ENCODE data around the gene MEI1. TPM values are rescaled to one million over a fixed set of nuclear protein-coding genes. Genes with fewer than 3 reads are reported as not detected.
"Not testable (repeated sequence)": the region's sequence is repeated elsewhere in the genome, so short reads cannot be mapped to it uniquely, and the experiment has no call there.

Gene MEI1
- total RNA-seq, 3 donors from 2014 or later (not counting 1 experiment from before 2014, with no cell fraction given), result 44.7 to 75.6 (median 50.3) TPM

- Histone ChIP-seq H3K9me3 (ENCODE audit: control insufficient read depth, insufficient read depth, low read length) (no peaks in the 10 kb centered on the region), H3K4me1 (ENCODE audit: control insufficient read depth, insufficient read depth, low read length) (no peaks in the 10 kb centered on the region), H3K27ac (ENCODE audit: low read length) (no peak overlapping the region), H3K27me3 (ENCODE audit: control insufficient read depth, insufficient read depth, low read length) (no peaks in the 10 kb centered on the region), H3K36me3 (ENCODE audit: control insufficient read depth, insufficient read depth, low read length) (no peaks in the 10 kb centered on the region), H3K4me3 (ENCODE audit: low read length) (no peak overlapping the region)
- H3K4me1 Mint-ChIP-seq, result no peaks in the 10 kb centered on the region
- H3K27ac Mint-ChIP-seq, result no peak overlapping the region
- no peak for TF ChIP-seq CTCF (IDR thresholded peaks at IDR 0.05)
- no peak for ATAC-seq
- H3K4me3 Mint-ChIP-seq, result no peak overlapping the region
- no peaks in the 10 kb centered on the region for H3K27me3 Mint-ChIP-seq (ENCODE audit: low read depth in 2 of 2)
- DNase-seq, result no peak
- WGBS (ENCODE audit: insufficient coverage), result 84% methylated on average over 2 of the region's 2 CpGs
- no peaks in the 10 kb centered on the region for H3K36me3 Mint-ChIP-seq
- no peaks in the 10 kb centered on the region for H3K9me3 Mint-ChIP-seq
- intact Hi-C loops (cut with micrococcal nuclease), result no loop called here
These were observed 32.3 kb downstream of the MEI1 start for GRCh38 chr22:41731609-41732008.

- ATAC-seq (no peak), DNase-seq (no peak)
- WGBS (ENCODE audit: insufficient coverage), result 87% methylated on average over 7 of the region's 7 CpGs
- intact Hi-C loops (cut with micrococcal nuclease), result no loop called here
- Mint-ChIP-seq H3K4me1 (no peaks in the 10 kb centered on the region), H3K36me3 (no peaks in the 10 kb centered on the region), H3K9me3 (no peaks in the 10 kb centered on the region), H3K27ac (no peak overlapping the region), H3K27me3 (ENCODE audit: low read depth in 2 of 2) (no peaks in the 10 kb centered on the region), H3K4me3 (no peak overlapping the region)
- H3K36me3 ChIP-seq (ENCODE audit: control insufficient read depth, insufficient read depth, low read length), result no peaks in the 10 kb centered on the region
- H3K4me3 ChIP-seq (ENCODE audit: low read length), result no peak overlapping the region
- no peak overlapping the region for H3K27ac ChIP-seq (ENCODE audit: low read length)
- no peak for TF ChIP-seq CTCF (IDR thresholded peaks at IDR 0.05)
- no peaks in the 10 kb centered on the region for H3K4me1 ChIP-seq (ENCODE audit: control insufficient read depth, insufficient read depth, low read length)
- H3K9me3 ChIP-seq (ENCODE audit: control insufficient read depth, insufficient read depth, low read length), result no peaks in the 10 kb centered on the region
- no peaks in the 10 kb centered on the region for H3K27me3 ChIP-seq (ENCODE audit: control insufficient read depth, insufficient read depth, low read length)
These were observed 32.9 kb downstream of the MEI1 start for GRCh38 chr22:41732096-41732772.

GRCh38 chr22:41733241-41733640 is 33.9 kb downstream of the MEI1 start:
- H3K27ac Mint-ChIP-seq; intact Hi-C loops (cut with micrococcal nuclease); DNase-seq; H3K36me3 ChIP-seq (ENCODE audit: control insufficient read depth, insufficient read depth, low read length); H3K9me3 Mint-ChIP-seq; H3K27me3 Mint-ChIP-seq (ENCODE audit: low read depth in 2 of 2); H3K4me1 Mint-ChIP-seq; ATAC-seq; H3K4me3 ChIP-seq (ENCODE audit: low read length); H3K4me3 Mint-ChIP-seq; H3K36me3 Mint-ChIP-seq; H3K27ac ChIP-seq (ENCODE audit: low read length); H3K27me3 ChIP-seq (ENCODE audit: control insufficient read depth, insufficient read depth, low read length); H3K9me3 ChIP-seq (ENCODE audit: control insufficient read depth, insufficient read depth, low read length); H3K4me1 ChIP-seq (ENCODE audit: control insufficient read depth, insufficient read depth, low read length): not testable (repeated sequence)
- 94% methylated on average over 4 of the region's 4 CpGs for WGBS (ENCODE audit: insufficient coverage)

GRCh38 chr22:41739576-41739975 is 40.3 kb downstream of the MEI1 start:
- no peak for DNase-seq
- Histone ChIP-seq H3K4me1 (ENCODE audit: control insufficient read depth, insufficient read depth, low read length) (no peaks in the 10 kb centered on the region), H3K27ac (ENCODE audit: low read length) (no peak overlapping the region), H3K27me3 (ENCODE audit: control insufficient read depth, insufficient read depth, low read length) (peaks cover 2% of the 10 kb centered on the region), H3K4me3 (ENCODE audit: low read length) (no peak overlapping the region), H3K9me3 (ENCODE audit: control insufficient read depth, insufficient read depth, low read length) (no peaks in the 10 kb centered on the region), H3K36me3 (ENCODE audit: control insufficient read depth, insufficient read depth, low read length) (no peaks in the 10 kb centered on the region)
- H3K4me3 Mint-ChIP-seq, result no peak overlapping the region
- H3K36me3 Mint-ChIP-seq, result no peaks in the 10 kb centered on the region
- H3K27ac Mint-ChIP-seq, result no peak overlapping the region
- peaks cover 0 to 3% of the 10 kb centered on the region in 2 donors for H3K27me3 Mint-ChIP-seq (ENCODE audit: low read depth in 2 of 2)
- H3K4me1 Mint-ChIP-seq, result peaks cover 0 to 4% of the 10 kb centered on the region in 2 donors
- H3K9me3 Mint-ChIP-seq, result no peaks in the 10 kb centered on the region
- intact Hi-C loops (cut with micrococcal nuclease), result no loop called here
- TF ChIP-seq CTCF (IDR thresholded peaks at IDR 0.05), result no peak
- no peak for ATAC-seq
- whole genome bisulfite sequencing (ENCODE audit: insufficient coverage), result 89% methylated on average over 2 of the region's 3 CpGs
